T1000 (cell line): ENCODE measurements around the gene WNT5B.

ENCODE experiments used
- DNase-seq: peaks from one replicate; lab custom pipeline; 2025; ENCODE audit warnings: mixed read lengths; lab: John Stamatoyannopoulos, UW

Gene WNT5B

GRCh38 chr12:1628666-1629337 is at the start of gene WNT5B:
Gene WNT5B, plus strand, starts transcription at chr12:1629231. Its CDS starts 2,124 bp downstream, at chr12:1631355.
- DNase-seq = no peak

- no peak for DNase-seq
Observed at GRCh38 chr12:1579651-1580435, 49.2 kb upstream of the WNT5B start.

- DNase-seq = no peak
Observed at GRCh38 chr12:1580526-1580925, 48.5 kb upstream of the WNT5B start.

- DNase-seq = no peak
Observed at GRCh38 chr12:1581973-1582708, 46.9 kb upstream of the WNT5B start.

GRCh38 chr12:1582709-1583050 is 46.4 kb upstream of the WNT5B start:
- DNase-seq = no peak

- peak; percentile 52 for DNase-seq
Observed at GRCh38 chr12:1583421-1584078, 45.5 kb upstream of the WNT5B start.

GRCh38 chr12:1584326-1584725 is 44.7 kb upstream of the WNT5B start:
- no peak for DNase-seq

- no peak for DNase-seq
Observed at GRCh38 chr12:1587927-1588574, 41.0 kb upstream of the WNT5B start.

- DNase-seq = no peak
Observed at GRCh38 chr12:1588575-1588947, 40.5 kb upstream of the WNT5B start.

- no peak for DNase-seq
Observed at GRCh38 chr12:1590221-1590979, 38.6 kb upstream of the WNT5B start.

- DNase-seq = no peak
Observed at GRCh38 chr12:1591034-1591433, 38.0 kb upstream of the WNT5B start.

- no peak for DNase-seq
Observed at GRCh38 chr12:1591543-1591942, 37.5 kb upstream of the WNT5B start.

GRCh38 chr12:1592444-1593173 is 36.4 kb upstream of the WNT5B start:
- DNase-seq = peak; percentile 65

- DNase-seq = peak; percentile 30
Observed at GRCh38 chr12:1593174-1594005, 35.6 kb upstream of the WNT5B start.

- peak; percentile 43 for DNase-seq
Observed at GRCh38 chr12:1594006-1594260, 35.1 kb upstream of the WNT5B start.

GRCh38 chr12:1594261-1595025 is 34.6 kb upstream of the WNT5B start, which contains the start of gene FBXL14:
Gene FBXL14, minus strand, starts transcription at chr12:1594581. Its CDS starts 515 bp downstream, at chr12:1594066.
- DNase-seq = peak; percentile 69

GRCh38 chr12:1595026-1595561 is 33.9 kb upstream of the WNT5B start:
- DNase-seq = no peak

- DNase-seq = no peak
Observed at GRCh38 chr12:1595690-1596347, 33.2 kb upstream of the WNT5B start.
